SK-N-SH treated with all-trans-retinoic acid at 6 μM for 48 hours (cell line): Measurements from ENCODE around the gene BCAM.

Experiments
- ATAC-seq: fragments of 200-7000 bp; cut with Tn5 transposase; 3 replicates; pipeline ENCODE4 v1.9.1; 2020; ENCODE audit warnings: mild to moderate bottlenecking, moderate library complexity
- ARNTL ChIP-seq: fragments of 450-650 bp; formaldehyde crosslinking; IDR thresholded peaks from 2 replicates; pipeline ENCODE4 v1.5.0; 2020; ENCODE audit warnings: low read depth, mild to moderate bottlenecking, moderate library complexity, borderline replicate concordance
- BACH2 ChIP-seq: fragments of 250-450 bp; sonication (Bioruptor Pico); IDR thresholded peaks from 2 replicates; pipeline ENCODE4 v1.9.0; 2021; ENCODE audit warnings: mild to moderate bottlenecking, borderline replicate concordance
- CREB5 ChIP-seq: fragments of 250-450 bp; sonication (Bioruptor Pico); IDR thresholded peaks from 2 replicates; pipeline ENCODE4 v1.5.1; 2020; ENCODE audit warnings: low read depth, mild to moderate bottlenecking, moderate library complexity
- CSDC2 ChIP-seq: fragments of 250-450 bp; sonication (Bioruptor Pico); IDR thresholded peaks from 2 replicates; pipeline ENCODE4 v1.5.0; 2020; ENCODE audit warnings: mild to moderate bottlenecking, moderate library complexity
- CSRNP3 ChIP-seq: fragments of 250-450 bp; sonication (Bioruptor Pico); IDR thresholded peaks from 2 replicates; pipeline ENCODE4 v1.5.1; 2021; ENCODE audit warnings: mild to moderate bottlenecking, moderate library complexity
- ISL1 ChIP-seq: fragments of 250-450 bp; sonication (Bioruptor Pico); IDR thresholded peaks from 2 replicates; pipeline ENCODE4 v2.1.2; 2022; ENCODE audit warnings: mild to moderate bottlenecking, moderate library complexity
- OSR1 ChIP-seq: fragments of 250-450 bp; sonication (Bioruptor Pico); IDR thresholded peaks from 2 replicates; pipeline ENCODE4 v1.8.0; 2022; ENCODE audit warnings: moderate library complexity, mild to moderate bottlenecking, inconsistent platforms
- PATZ1 ChIP-seq: fragments of 250-450 bp; sonication (Bioruptor Pico); IDR thresholded peaks from 2 replicates; pipeline ENCODE4 v1.8.0; 2020; ENCODE audit warnings: mild to moderate bottlenecking, moderate library complexity, borderline replicate concordance
- PPARA ChIP-seq: fragments of 250-450 bp; sonication (Bioruptor Pico); IDR thresholded peaks from 2 replicates; pipeline ENCODE4 v1.5.0; 2020; ENCODE audit warnings: mild to moderate bottlenecking, borderline replicate concordance
- RARB ChIP-seq: fragments of 250-450 bp; sonication (Bioruptor Pico); IDR thresholded peaks from 2 replicates; pipeline ENCODE4 v1.8.0; 2021; ENCODE audit warnings: mild to moderate bottlenecking, moderate library complexity
- TCF4 ChIP-seq: fragments of 250-450 bp; sonication (Bioruptor Pico); IDR thresholded peaks from 2 replicates; pipeline ENCODE4 v1.8.0; 2021; ENCODE audit warnings: mild to moderate bottlenecking, moderate library complexity, borderline replicate concordance
- TOX ChIP-seq: fragments of 250-450 bp; sonication (Bioruptor Pico); IDR thresholded peaks from 2 replicates; pipeline ENCODE4 v1.8.0; 2021; ENCODE audit warnings: mild to moderate bottlenecking, moderate library complexity, borderline replicate concordance
- TSHZ2 ChIP-seq: fragments of 250-450 bp; sonication (Bioruptor Pico); IDR thresholded peaks from 2 replicates; pipeline ENCODE4 v1.5.0; 2020; ENCODE audit warnings: mild to moderate bottlenecking, moderate library complexity
- ZC3H10 ChIP-seq: fragments of 250-450 bp; sonication (Bioruptor Pico); IDR thresholded peaks from 2 replicates; pipeline ENCODE4 v1.5.1; 2021; ENCODE audit warnings: mild to moderate bottlenecking, moderate library complexity
- ZFP3 ChIP-seq: fragments of 250-450 bp; sonication (Bioruptor Pico); IDR thresholded peaks from 2 replicates; pipeline ENCODE4 v1.5.0; 2020; ENCODE audit warnings: mild to moderate bottlenecking, moderate library complexity
- ZNF565 ChIP-seq: fragments of 450-650 bp; formaldehyde crosslinking; conservative IDR thresholded peaks from 2 replicates; pipeline ENCODE4 v1.5.0; 2020; ENCODE audit warnings: low read depth, mild to moderate bottlenecking, moderate library complexity
- ZNF8 ChIP-seq: fragments of 450-650 bp; formaldehyde crosslinking; IDR thresholded peaks from 2 replicates; pipeline ENCODE4 v1.5.0; 2020; ENCODE audit warnings: mild to moderate bottlenecking, moderate library complexity

BCAM gene

GRCh38 chr19:44822177-44822576, 13.3 kb downstream of the BCAM start:
- ATAC-seq, result no peak
- no peak for TF ChIP-seq PATZ1 (CRISPR knock-in tag)
- no peak for TF ChIP-seq CSRNP3
- no peak for TF ChIP-seq ZNF565
- no peak for TF ChIP-seq RARB (CRISPR knock-in tag)
- no peak for TF ChIP-seq ZC3H10 (CRISPR knock-in tag)
- no peak for TF ChIP-seq BACH2 (CRISPR knock-in tag)
- TF ChIP-seq, all 23 proteins: peak for 0

GRCh38 chr19:44822670-44823372, 13.9 kb downstream of the BCAM start:
- TF ChIP-seq ZC3H10 (CRISPR knock-in tag) (no peak), ARNTL (no peak), BACH2 (CRISPR knock-in tag) (no peak), TSHZ2 (CRISPR knock-in tag) (no peak), PATZ1 (CRISPR knock-in tag) (no peak), ZFP3 (CRISPR knock-in tag) (no peak), CREB5 (no peak), PPARA (CRISPR knock-in tag) (no peak), CSDC2 (CRISPR knock-in tag) (no peak), ISL1 (CRISPR knock-in tag) (no peak), TOX (CRISPR knock-in tag) (no peak)
- no peak for ATAC-seq

GRCh38 chr19:44823373-44823698, 14.4 kb downstream of the BCAM start:
- ATAC-seq, result no peak
- no peak for TF ChIP-seq CREB5
- TF ChIP-seq CSRNP3, result no peak
- no peak for TF ChIP-seq OSR1
- no peak for TF ChIP-seq PPARA (CRISPR knock-in tag)
- TF ChIP-seq ZFP3 (CRISPR knock-in tag), result no peak
- TF ChIP-seq ZNF8 (CRISPR knock-in tag), result no peak
- no peak for TF ChIP-seq ARNTL
- TF ChIP-seq ZNF565, result no peak
- TF ChIP-seq TCF4 (CRISPR knock-in tag), result no peak
- TF ChIP-seq TOX (CRISPR knock-in tag), result no peak
